ENCODE data around the gene SLX4IP.
"Not testable (repeated sequence)": the region's sequence is repeated elsewhere in the genome, so short reads cannot be mapped to it uniquely, and the experiment has no call there.

Gene SLX4IP

DNA sequence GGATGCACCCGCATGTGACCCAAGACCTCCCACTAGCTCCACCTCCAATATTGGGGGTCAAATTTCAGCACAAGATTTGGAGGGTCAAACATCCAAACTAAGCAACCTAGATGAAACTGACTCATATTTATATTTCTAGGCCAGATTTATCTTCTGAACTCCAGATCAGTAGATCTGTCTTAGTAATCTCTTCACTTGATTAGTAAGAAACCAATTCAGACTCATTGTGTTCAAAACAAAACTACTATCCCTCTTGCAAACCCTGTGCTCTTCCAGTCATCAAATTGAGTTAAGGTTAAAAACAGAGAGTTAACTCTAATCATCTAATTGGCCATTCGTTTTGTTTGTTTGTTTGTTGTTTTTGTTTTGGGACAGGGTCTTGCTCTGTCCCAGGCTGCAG lies 44.4 kb upstream of the SLX4IP start:
- TF ChIP-seq, protein P1, sequence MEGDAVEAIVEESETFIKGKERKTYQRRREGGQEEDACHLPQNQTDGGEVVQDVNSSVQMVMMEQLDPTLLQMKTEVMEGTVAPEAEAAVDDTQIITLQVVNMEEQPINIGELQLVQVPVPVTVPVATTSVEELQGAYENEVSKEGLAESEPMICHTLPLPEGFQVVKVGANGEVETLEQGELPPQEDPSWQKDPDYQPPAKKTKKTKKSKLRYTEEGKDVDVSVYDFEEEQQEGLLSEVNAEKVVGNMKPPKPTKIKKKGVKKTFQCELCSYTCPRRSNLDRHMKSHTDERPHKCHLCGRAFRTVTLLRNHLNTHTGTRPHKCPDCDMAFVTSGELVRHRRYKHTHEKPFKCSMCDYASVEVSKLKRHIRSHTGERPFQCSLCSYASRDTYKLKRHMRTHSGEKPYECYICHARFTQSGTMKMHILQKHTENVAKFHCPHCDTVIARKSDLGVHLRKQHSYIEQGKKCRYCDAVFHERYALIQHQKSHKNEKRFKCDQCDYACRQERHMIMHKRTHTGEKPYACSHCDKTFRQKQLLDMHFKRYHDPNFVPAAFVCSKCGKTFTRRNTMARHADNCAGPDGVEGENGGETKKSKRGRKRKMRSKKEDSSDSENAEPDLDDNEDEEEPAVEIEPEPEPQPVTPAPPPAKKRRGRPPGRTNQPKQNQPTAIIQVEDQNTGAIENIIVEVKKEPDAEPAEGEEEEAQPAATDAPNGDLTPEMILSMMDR (conservative IDR thresholded peaks at IDR 0.05; ENCODE audit: low read depth, low read length) = no peak
- Histone ChIP-seq H2AFZ (ENCODE audit: low read depth) (no peak overlapping the region), H3K79me2 (ENCODE audit: insufficient read depth, low read depth) (no peaks in the 10 kb centered on the region), H3K36me3 (ENCODE audit: insufficient read depth) (no peaks in the 10 kb centered on the region), H3K9ac (no peak overlapping the region), H3K4me2 (no peak overlapping the region), H3K27me3 (ENCODE audit: insufficient read depth, low read depth) (no peaks in the 10 kb centered on the region), H3K4me1 (ENCODE audit: low read depth, poor library complexity, severe bottlenecking) (no peaks in the 10 kb centered on the region), H3K4me3 (IDR thresholded peaks at IDR 0.05; ENCODE audit: insufficient read depth, low read depth, low read length) (no peak overlapping the region), H3K27ac (no peak overlapping the region), H4K20me1 (ENCODE audit: insufficient read depth) (no peaks in the 10 kb centered on the region)

DNA sequence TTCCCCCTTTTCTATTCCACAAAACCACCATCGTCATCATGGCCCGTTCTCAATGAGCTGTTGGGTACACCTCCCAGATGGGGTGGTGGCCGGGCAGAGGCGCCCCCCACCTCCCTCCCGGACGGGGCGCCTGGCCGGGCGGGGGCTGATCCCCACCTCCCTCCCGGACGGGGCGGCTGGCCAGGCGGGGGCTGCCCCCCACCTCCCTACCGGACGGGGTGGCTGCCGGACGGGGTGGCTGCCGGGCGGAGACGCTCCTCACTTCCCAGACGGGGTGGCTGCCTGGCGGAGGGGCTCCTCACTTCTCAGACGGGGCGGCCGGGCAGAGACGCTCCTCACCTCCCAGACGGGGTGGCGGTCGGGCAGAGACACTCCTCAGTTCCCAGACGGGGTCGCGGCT lies 40.4 kb upstream of the SLX4IP start:
- H3K9ac ChIP-seq; H3K79me2 ChIP-seq (ENCODE audit: insufficient read depth, low read depth); H3K4me2 ChIP-seq; H3K27ac ChIP-seq; H3K4me1 ChIP-seq (ENCODE audit: low read depth, poor library complexity, severe bottlenecking); H2AFZ ChIP-seq (ENCODE audit: low read depth); H3K36me3 ChIP-seq (ENCODE audit: insufficient read depth); H4K20me1 ChIP-seq (ENCODE audit: insufficient read depth); H3K4me3 ChIP-seq (IDR thresholded peaks at IDR 0.05; ENCODE audit: insufficient read depth, low read depth, low read length); H3K27me3 ChIP-seq (ENCODE audit: insufficient read depth, low read depth): not testable (repeated sequence)

DNA sequence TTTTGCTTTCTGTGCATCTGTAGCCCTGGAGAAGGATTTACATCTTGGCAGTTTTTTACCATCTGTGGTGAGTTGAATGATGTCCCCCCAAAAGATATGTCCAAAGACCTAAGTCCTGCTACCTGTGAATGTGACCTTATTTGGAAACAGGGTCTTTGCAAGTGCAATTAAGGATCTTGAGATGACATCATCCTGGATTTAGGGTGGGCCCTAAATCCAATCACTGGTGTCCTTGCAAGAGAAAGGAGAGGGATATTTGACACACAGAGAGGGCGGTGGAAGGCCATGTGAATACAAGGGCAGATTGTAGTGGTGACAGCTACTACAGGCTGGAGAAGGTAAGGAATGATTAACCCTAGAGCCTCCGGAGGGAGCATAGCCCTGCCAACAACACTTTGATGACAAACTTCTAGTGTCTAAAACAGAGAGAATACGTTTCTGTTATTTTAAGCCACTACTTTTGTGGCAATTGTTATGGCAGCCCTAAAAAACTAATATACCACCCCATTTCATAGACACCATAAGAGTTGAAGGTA lies 36.2 kb upstream of the SLX4IP start:
- Histone ChIP-seq H3K9ac (no peak overlapping the region), H3K27ac (no peak overlapping the region), H3K4me3 (IDR thresholded peaks at IDR 0.05; ENCODE audit: insufficient read depth, low read depth, low read length) (no peak overlapping the region), H3K36me3 (ENCODE audit: insufficient read depth) (no peaks in the 10 kb centered on the region), H3K79me2 (ENCODE audit: insufficient read depth, low read depth) (no peaks in the 10 kb centered on the region), H4K20me1 (ENCODE audit: insufficient read depth) (no peaks in the 10 kb centered on the region), H3K4me2 (no peak overlapping the region), H3K4me1 (ENCODE audit: low read depth, poor library complexity, severe bottlenecking) (no peaks in the 10 kb centered on the region), H2AFZ (ENCODE audit: low read depth) (no peak overlapping the region), H3K27me3 (ENCODE audit: insufficient read depth, low read depth) (no peaks in the 10 kb centered on the region)
- TF ChIP-seq, protein P1 (conservative IDR thresholded peaks at IDR 0.05; ENCODE audit: low read depth, low read length) = no peak

DNA sequence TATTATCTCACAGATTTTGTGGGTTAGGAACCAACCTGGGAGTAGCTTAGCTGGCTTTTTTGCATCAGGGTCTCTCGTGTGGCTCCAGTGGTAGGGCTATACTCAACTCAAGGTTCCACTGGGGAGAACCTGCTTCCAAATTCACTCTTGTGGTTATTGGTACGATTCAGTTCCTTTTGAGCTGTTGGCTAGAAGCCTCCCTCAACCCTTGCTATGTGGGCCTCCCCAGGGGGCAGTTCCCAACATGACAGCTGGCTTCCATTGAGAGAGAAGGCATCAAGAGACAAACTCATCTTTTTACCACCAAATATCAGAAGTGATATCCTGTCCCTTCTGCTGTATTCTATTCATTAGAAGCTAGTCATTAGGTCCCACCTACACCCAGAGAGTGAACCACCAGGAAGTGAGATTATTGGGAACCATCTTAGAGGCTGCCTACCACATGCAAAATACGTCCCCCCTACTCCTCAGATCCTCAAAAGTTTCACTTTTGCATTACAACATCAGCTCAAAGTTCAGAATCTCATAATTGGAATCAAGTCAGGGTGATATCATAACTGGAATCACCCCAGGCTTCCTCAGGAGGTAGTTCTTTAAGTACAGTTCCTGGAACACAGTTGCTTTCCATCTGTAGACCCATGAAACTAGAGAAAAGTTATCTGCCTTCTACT lies 32.0 kb upstream of the SLX4IP start:
- Histone ChIP-seq H4K20me1 (ENCODE audit: insufficient read depth) (no peaks in the 10 kb centered on the region), H3K9ac (no peak overlapping the region), H3K27ac (no peak overlapping the region), H3K4me2 (no peak overlapping the region), H3K4me1 (ENCODE audit: low read depth, poor library complexity, severe bottlenecking) (no peaks in the 10 kb centered on the region), H3K79me2 (ENCODE audit: insufficient read depth, low read depth) (no peaks in the 10 kb centered on the region), H3K36me3 (ENCODE audit: insufficient read depth) (no peaks in the 10 kb centered on the region), H2AFZ (ENCODE audit: low read depth) (no peak overlapping the region), H3K4me3 (IDR thresholded peaks at IDR 0.05; ENCODE audit: insufficient read depth, low read depth, low read length) (no peak overlapping the region), H3K27me3 (ENCODE audit: insufficient read depth, low read depth) (no peaks in the 10 kb centered on the region)
- TF ChIP-seq, protein P1 (conservative IDR thresholded peaks at IDR 0.05; ENCODE audit: low read depth, low read length) = no peak

DNA sequence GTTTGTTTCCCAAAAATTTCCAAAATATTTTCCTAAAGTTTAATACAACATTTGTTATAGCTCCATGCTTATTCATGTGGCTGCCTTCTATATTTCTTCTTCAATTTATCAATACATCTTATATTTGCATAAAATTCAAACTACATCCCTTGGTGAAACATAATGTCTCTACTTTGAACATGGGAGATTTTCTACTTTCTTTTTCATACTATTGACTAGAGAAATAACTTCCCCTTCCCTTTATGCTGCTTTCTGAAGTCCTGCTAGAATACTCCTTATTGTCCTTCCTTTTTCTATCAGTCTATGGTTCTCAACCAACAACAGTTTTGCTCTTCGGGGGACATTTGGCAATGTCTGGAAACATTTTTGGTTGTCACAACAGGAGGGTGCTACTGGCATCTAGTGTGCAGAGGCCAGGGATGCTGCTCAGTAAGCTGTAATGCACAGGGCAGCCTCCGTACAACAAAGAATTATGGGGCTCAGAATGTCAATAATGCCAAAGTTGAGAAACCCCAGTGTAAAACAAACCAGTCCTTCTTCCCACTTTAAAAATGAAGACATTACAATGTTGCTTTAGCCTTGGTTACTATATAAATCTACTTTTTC lies 31.0 kb upstream of the SLX4IP start:
- Histone ChIP-seq H3K36me3 (ENCODE audit: insufficient read depth) (no peaks in the 10 kb centered on the region), H3K27ac (no peak overlapping the region), H3K79me2 (ENCODE audit: insufficient read depth, low read depth) (no peaks in the 10 kb centered on the region), H3K27me3 (ENCODE audit: insufficient read depth, low read depth) (no peaks in the 10 kb centered on the region), H3K4me2 (no peak overlapping the region), H3K4me1 (ENCODE audit: low read depth, poor library complexity, severe bottlenecking) (no peaks in the 10 kb centered on the region), H4K20me1 (ENCODE audit: insufficient read depth) (no peaks in the 10 kb centered on the region), H2AFZ (ENCODE audit: low read depth) (no peak overlapping the region), H3K4me3 (IDR thresholded peaks at IDR 0.05; ENCODE audit: insufficient read depth, low read depth, low read length) (no peak overlapping the region), H3K9ac (no peak overlapping the region)
- TF ChIP-seq, protein P1 (conservative IDR thresholded peaks at IDR 0.05; ENCODE audit: low read depth, low read length) = no peak

All from KMS-11 (cell line).